Heart left ventricle (tissue), 13 donors: Measurements from ENCODE around the gene KDM4B.

Experiments
- CTCF ChIP-seq, 12 donors: fragments of 200-600 bp; sonication (generic) in 4 of 12; IDR thresholded peaks; one replicate each; pipeline versions ENCODE4 v1.5.0 to v1.8.0; 2018 to 2022; ENCODE audit warnings: antibody characterized with exemption in 12 of 12, mild to moderate bottlenecking in 5 of 12
- POLR2A ChIP-seq, 2 donors: fragments of 450-650 bp; IDR thresholded peaks; one replicate each; pipeline ENCODE4 v1.6.1; 2017; ENCODE audit warnings: antibody characterized with exemption in 2 of 2, mild to moderate bottlenecking in 2 of 2, moderate library complexity in 2 of 2
- donor health status: ischemic (EF 13 %, LVEDD 7.1; RV severe dilation, severe dysfunction).
- donor health status: DM: no; HTN: yes; CAD: no.
- donor health status: DM: no; HTN: no; CAD: no.
- donor health status: ischemic (EF 25% LVEDD 6.9; RV normal size, moderate dysfunction).
- donor health status: ischemic (EF 25% LVEDD 5.7; RV mildly dilated, moderate dysfunction).
- donor health status: ischemic (EF 35%, LVEDD 5.7; RV mildly dilated, moderate dysfunction).
- donor health status: nonischemic (EF 11% LVEDD 7.7; RV severe dilation, severe dysfunction).
- donor health status: DM: yes; HTN: yes; CAD: no.
- donor health status: PGD.
- donor health status: ischemic (EF 29% LVEDD 5.4; RV normal size, mild dysfunction).
- donor health status: nonischemic (EF 23%, LVEDD 6.1; RV moderate dilation, normal function).

- TF ChIP-seq POLR2A (IDR thresholded peaks at IDR 0.05) (no peak), CTCF (IDR thresholded peaks at IDR 0.05) (no peak)
These were observed 54.2 kb downstream of the KDM4B start for GRCh38 chr19:5023128-5023571.
